GM12864 (cell line): ENCODE measurements around the gene ZBTB4.

Source experiments
- DNase-seq: peaks from one replicate; pipeline ENCODE4 v3.0.0-alpha.2; 2011; ENCODE audit warnings: low read depth
- H3K4me3 ChIP-seq: 2 replicates; pipeline ENCODE4 v1.5.1; 2011; ENCODE audit warnings: mild to moderate bottlenecking, low read depth, low read length, control low read depth
- CTCF ChIP-seq: IDR thresholded peaks from 2 replicates; pipeline ENCODE4 v1.5.1; 2011; ENCODE audit warnings: low read depth, mild to moderate bottlenecking, moderate library complexity, low read length, control low read depth, inconsistent platforms; ENCODE audit errors: missing control alignments

The ZBTB4 gene

GRCh38 chr17:7502171-7502847, 22.9 kb upstream of the ZBTB4 start:
- no peak for DNase-seq
- H3K4me3 ChIP-seq, result no peak overlapping the region
- no peak for TF ChIP-seq CTCF

GRCh38 chr17:7501729-7502128, 22.3 kb upstream of the ZBTB4 start:
- no peak overlapping the region for H3K4me3 ChIP-seq
- no peak for DNase-seq
- no peak for TF ChIP-seq CTCF

- DNase-seq, result no peak
- no peak for TF ChIP-seq CTCF
Measured at GRCh38 chr17:7499161-7499560, 19.7 kb upstream of the ZBTB4 start.

GRCh38 chr17:7497636-7498035, 18.2 kb upstream of the ZBTB4 start:
- no peak for TF ChIP-seq CTCF
- no peak for DNase-seq
- H3K4me3 ChIP-seq, result no peak overlapping the region

More at GRCh38 chr17:7499161-7499560, 19.7 kb upstream of the ZBTB4 start:
- no peak overlapping the region for H3K4me3 ChIP-seq

GRCh38 chr17:7497228-7497627, 17.8 kb upstream of the ZBTB4 start:
- no peak for TF ChIP-seq CTCF
- DNase-seq, result no peak

GRCh38 chr17:7496470-7497183, 17.2 kb upstream of the ZBTB4 start:
- H3K4me3 ChIP-seq, result no peak overlapping the region
- DNase-seq, result no peak
- no peak for TF ChIP-seq CTCF

More at GRCh38 chr17:7497228-7497627, 17.8 kb upstream of the ZBTB4 start:
- H3K4me3 ChIP-seq, result no peak overlapping the region
